GM19351 (cell line): ENCODE measurements around the gene EPB41L5.
"Not testable (repeated sequence)": the region's sequence is repeated elsewhere in the genome, so short reads cannot be mapped to it uniquely, and the experiment has no call there.

Source experiments
- ATAC-seq: cut with Tn5 transposase; IDR thresholded peaks from one replicate; pipeline ENCODE4 v1.9.1; 2021; ENCODE audit warnings: mild to moderate bottlenecking, moderate library complexity; ENCODE audit not compliant: unreplicated experiment

Gene EPB41L5

GRCh38 chr2:120140866-120141265 lies 128.0 kb downstream of the EPB41L5 start:
- no peak for ATAC-seq

- ATAC-seq, result no peak
Measured at GRCh38 chr2:120141300-120142069, 128.6 kb downstream of the EPB41L5 start.

- no peak for ATAC-seq
Measured at GRCh38 chr2:120142528-120143219, 129.8 kb downstream of the EPB41L5 start.

DNA sequence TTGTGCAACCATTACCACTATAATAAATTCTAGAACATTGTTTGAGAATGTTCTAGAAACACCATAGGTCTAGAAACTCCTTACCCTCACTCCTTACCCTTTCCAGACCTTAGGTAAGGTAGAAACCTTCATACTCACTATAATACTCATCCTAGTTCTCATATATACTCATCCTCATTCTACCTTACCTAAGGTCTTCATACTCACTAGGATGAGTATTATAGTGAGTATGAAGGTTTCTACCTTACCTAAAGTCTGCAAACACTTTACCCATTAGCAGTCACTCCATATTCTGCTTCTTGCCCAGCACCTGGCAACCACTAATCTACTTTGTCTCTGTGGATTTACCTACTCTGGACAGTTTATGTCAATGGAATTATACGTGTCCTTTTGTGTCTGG lies 135.4 kb downstream of the EPB41L5 start:
- ATAC-seq, result no peak

DNA sequence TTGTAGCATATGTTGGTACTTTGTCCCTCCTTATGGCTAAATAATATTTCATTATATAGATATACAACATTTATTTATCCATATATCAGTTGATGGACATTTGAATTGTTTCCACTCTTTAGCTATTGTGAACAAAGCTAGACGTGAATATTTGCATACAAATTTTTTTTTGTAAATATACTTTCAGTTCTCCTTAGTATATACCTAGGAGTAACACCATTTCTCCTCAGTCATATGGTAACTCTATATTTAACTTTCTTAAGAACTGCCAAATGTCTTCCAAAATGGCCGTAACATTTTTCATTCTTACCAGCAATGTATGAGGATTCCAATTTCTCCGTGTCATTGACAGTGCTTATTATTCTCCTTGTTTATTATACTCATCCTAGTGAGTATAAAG lies 135.8 kb downstream of the EPB41L5 start:
- no peak for ATAC-seq

DNA sequence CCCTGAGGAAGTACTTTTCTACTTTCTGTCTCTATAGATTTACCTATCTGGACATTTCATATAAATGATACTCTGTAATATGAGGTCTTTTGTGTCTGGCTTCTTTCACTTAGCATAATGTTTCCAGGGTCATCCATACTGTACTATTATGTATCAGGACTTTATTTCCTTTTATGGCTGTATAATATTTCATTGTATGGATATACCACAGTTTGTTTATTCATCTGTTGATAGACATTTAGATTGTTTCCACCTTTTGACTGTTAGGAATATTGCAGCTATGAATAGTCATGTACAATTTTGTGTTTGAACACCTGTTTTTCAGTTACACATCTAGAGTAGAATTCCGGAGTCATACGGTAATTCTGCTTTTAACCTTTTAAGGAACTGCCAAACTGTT lies 136.5 kb downstream of the EPB41L5 start:
- ATAC-seq, result no peak

DNA sequence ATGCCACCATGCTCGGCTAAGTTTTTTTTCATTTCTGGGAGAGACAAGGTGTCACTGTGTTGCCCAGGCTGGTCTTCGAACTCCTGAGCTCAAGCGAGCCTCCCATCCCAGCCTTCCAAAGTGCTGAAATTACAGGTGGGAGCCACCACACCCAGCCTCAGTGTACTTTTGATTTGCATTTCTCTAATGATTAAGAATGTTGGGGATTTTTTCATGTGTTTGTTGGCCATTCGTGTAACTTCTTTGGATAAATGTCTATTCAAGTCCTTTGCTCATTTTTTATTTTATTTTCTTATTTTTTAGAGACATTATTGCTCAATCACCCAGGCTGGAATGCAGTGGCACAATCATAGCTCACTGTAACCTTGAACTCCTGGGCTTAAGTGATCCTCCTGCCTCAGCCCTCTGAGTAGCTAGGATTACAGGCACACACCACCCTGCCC lies 137.2 kb downstream of the EPB41L5 start:
- ATAC-seq, result no peak

GRCh38 chr2:120155308-120155707 lies 142.4 kb downstream of the EPB41L5 start:
- ATAC-seq, result no peak

- ATAC-seq, result not testable (repeated sequence)
Measured at GRCh38 chr2:120158658-120159057, 145.8 kb downstream of the EPB41L5 start.

GRCh38 chr2:120161190-120161589 lies 148.3 kb downstream of the EPB41L5 start:
- no peak for ATAC-seq

DNA sequence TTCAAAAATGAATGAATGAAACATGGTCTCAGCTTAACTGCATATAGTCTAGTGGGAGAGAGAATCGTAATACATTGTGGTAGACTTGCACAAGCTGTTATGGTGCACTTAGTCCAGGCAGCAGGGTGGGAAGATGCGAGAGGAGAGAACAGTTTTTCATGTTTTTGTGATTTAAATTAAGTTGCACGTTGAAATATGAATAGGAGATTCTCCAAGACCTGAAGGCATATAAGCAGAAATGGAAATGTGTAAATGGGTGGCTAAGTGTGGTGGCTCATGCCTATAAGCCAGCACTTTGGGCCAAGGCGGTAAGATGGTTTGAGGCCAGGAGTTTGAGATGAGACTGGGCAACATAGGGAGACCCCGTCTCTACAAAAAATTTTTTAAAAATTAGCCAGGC lies 149.8 kb downstream of the EPB41L5 start:
- ATAC-seq, result no peak

DNA sequence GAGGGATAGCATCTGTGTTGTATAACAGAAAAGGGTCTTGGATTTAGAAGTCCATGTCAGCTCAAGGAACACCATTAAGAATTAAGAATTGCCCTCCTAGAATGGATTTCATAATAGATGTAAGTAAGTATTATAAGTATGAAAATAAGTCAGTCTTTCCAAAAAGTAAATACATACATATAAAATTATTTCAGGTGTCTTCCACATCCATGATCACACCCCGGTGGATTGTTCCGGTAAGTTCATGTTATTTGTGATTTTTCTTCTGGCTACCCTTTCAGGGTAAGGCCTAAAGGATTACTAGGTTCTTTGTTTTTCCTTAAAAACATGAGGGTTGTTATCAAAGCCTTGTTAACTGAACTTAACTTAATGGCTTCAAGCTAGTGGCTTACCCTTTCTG lies 154.4 kb downstream of the EPB41L5 start:
- ATAC-seq, result no peak

DNA sequence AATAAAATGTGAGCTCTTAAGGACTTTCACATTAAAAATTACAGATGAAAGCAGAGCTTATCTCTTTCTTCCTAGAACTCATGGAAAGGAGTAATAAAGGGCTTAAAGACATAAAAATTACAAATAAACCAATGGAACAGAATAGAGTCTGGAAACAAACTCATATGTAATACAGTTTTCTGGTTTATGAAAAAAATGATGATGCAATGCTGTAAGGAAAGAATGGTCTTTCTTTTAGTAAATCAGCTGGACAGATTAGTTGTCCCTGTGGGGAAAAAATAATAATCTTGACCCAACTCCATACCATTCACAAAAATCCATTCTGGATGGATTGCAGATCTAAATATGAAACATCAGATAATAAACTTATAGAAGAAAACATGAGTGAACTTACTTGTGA lies 156.1 kb downstream of the EPB41L5 start:
- no peak for ATAC-seq

GRCh38 chr2:120174963-120175581 lies 162.2 kb downstream of the EPB41L5 start:
- ATAC-seq, result no peak

DNA sequence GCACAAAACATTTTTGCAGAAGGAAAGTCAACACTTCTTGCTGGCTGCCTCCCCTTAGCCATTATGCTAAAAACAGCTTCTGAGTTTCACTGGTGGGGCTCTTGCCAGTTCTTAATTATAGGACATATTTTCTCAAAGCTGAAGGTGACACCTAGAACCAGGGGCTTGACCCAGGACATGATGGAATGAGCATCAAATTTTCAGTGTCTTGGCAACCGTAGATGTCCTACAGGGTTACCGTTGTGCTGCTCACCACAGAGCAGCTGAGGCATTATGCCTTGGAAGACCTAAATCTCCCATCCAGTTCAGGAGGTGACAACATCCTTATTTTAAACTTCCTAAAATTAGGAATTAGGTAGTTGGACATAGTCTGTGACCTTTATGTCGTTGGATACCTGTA lies 163.6 kb downstream of the EPB41L5 start:
- no peak for ATAC-seq

DNA sequence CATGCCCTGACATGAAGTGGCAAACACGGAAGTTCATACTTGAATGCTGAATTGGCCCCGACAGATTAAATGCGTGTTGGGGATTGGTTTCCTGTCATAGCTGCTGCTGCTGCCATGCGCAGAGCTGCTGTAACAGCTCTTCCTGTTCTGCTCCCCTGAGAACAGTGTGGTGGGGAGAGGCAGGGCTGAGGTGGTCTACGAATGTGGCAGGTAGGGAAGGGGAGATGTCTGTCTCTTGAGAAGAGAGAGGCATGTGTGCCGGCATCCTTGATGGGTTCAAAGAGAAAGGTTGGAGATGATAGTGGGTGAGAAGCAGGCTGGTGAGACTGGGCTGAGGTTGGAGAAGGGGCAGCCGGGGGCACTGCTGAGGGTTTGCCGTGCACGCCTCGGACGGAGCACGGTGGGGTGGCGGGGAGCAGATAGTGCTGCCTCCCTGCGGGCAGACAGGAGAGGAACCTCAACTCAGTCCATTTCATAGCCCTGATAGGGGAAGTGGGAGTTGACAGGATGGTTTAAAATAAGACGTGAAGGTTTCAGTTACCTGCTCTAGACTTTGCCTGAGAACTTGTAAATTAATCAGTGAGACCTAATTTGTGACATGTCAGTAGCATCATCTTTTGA lies 164.2 kb downstream of the EPB41L5 start:
- peak; percentile 95 for ATAC-seq

DNA sequence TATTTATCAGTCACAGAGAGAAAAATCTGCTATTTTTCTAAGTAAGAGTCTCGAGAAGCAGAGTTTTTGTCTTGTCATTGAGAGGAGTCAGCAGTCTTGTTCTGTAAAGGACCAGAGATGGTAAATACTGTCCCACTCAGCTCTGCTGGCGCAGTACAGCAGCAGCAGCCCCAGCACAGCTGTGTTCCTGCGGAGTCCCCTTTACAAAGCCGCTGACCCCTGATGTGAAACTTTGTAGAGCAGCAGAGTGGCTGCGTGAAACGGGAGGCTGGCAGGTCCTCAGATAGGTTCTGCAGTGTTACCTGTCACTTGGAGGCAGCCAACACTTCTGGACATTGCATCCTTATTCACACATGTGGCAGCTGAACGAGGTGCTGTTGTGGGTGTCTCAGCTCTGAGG lies 165.1 kb downstream of the EPB41L5 start:
- ATAC-seq, result no peak

- no peak for ATAC-seq
Measured at GRCh38 chr2:120179396-120179795, 166.5 kb downstream of the EPB41L5 start.

- ATAC-seq, result no peak
Measured at GRCh38 chr2:120180066-120180465, 167.2 kb downstream of the EPB41L5 start.

GRCh38 chr2:120182019-120182560 lies 169.2 kb downstream of the EPB41L5 start:
- no peak for ATAC-seq

DNA sequence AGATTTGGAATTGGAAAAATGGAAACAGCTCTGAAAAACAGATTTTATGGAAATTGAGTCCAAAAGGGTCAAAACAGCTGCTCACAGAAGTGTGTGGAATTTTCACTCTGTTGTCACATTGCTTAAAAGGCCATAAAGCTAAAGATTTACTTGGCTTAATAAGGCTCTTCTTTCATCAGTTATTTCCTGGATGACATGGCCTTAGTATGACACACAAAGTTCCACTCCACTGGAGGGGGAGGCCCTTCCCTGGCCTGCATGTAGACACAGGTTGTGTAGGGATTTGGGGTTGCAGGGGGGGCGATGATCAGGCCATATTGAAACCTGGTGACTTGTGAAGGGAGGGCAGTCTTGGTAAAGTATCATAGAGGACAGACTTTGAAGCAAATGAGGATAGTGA lies 176.3 kb downstream of the EPB41L5 start:
- no peak for ATAC-seq
